ENCODE measurements around the gene ALPK1. TPM values are rescaled to one million over a fixed set of nuclear protein-coding genes. Genes with fewer than 3 reads are reported as not detected.

Gene ALPK1
- total RNA-seq, 2 donors from 2014 or later, result 12.1 to 13.7 TPM

DNA sequence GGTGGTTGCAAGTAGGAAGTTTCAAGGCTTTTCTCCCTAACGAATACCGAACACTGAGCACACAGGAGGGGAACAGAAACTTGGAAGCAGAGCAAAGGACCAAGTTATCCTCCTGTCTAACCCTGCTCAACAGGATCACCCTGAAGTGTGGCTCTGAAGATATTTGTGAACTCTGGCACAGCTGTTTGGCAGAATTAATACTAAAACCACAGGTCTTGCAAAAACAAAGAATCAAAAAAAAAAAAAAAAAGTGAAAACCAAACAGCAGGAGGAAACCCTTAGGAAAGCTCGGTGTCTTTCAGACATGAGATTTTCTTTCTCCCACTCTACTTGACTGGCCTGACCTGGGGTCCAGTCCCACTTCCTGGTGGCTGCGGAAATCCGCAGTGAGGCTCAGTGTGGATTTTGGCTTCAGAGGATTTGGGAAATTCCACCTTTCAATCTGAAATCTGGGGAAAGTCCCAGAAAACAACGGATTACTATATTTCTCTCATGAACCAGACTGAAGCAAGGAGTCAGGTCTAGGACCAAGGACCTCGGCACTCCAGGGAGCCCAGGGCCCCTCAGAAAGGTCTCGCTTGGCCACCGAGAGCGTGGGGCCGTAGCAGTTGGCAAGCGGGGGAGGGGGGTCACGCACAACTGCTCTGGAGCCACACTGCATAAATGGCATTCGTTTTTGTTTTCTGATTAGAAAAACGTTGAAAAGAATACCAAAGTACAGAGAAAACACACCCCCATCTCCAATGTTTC is 12.3 kb upstream of the ALPK1 start:
- peak; percentile 72 for DNase-seq (ENCODE audit: low spot score)
- no peak for TF ChIP-seq POLR2A (IDR thresholded peaks at IDR 0.05)
- peak; percentile 58 for TF ChIP-seq POLR2AphosphoS5 (IDR thresholded peaks at IDR 0.05)
- TF ChIP-seq, protein P1, sequence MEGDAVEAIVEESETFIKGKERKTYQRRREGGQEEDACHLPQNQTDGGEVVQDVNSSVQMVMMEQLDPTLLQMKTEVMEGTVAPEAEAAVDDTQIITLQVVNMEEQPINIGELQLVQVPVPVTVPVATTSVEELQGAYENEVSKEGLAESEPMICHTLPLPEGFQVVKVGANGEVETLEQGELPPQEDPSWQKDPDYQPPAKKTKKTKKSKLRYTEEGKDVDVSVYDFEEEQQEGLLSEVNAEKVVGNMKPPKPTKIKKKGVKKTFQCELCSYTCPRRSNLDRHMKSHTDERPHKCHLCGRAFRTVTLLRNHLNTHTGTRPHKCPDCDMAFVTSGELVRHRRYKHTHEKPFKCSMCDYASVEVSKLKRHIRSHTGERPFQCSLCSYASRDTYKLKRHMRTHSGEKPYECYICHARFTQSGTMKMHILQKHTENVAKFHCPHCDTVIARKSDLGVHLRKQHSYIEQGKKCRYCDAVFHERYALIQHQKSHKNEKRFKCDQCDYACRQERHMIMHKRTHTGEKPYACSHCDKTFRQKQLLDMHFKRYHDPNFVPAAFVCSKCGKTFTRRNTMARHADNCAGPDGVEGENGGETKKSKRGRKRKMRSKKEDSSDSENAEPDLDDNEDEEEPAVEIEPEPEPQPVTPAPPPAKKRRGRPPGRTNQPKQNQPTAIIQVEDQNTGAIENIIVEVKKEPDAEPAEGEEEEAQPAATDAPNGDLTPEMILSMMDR (IDR thresholded peaks at IDR 0.05), result no peak
- Histone ChIP-seq H3K27me3 (replicated peaks; ENCODE audit: insufficient read depth) (no peaks in the 10 kb centered on the region), H3K36me3 (no peaks in the 10 kb centered on the region), H3K9me3 (no peaks in the 10 kb centered on the region), H3K4me3 (peak overlapping the region; percentile 74 to 80), H3K27ac (peak overlapping the region; percentile 76 to 90), H3K4me1 (replicated peaks) (no peaks in the 10 kb centered on the region)
- intact Hi-C loops (cut with DNase I), result loop anchor here (5.0 kb wide), 1 partner anchor 53 kb away; the partner anchor contains the start of gene AP1AR
- WGBS, result under 1% methylated on average over 15 of the region's 15 CpGs

DNA sequence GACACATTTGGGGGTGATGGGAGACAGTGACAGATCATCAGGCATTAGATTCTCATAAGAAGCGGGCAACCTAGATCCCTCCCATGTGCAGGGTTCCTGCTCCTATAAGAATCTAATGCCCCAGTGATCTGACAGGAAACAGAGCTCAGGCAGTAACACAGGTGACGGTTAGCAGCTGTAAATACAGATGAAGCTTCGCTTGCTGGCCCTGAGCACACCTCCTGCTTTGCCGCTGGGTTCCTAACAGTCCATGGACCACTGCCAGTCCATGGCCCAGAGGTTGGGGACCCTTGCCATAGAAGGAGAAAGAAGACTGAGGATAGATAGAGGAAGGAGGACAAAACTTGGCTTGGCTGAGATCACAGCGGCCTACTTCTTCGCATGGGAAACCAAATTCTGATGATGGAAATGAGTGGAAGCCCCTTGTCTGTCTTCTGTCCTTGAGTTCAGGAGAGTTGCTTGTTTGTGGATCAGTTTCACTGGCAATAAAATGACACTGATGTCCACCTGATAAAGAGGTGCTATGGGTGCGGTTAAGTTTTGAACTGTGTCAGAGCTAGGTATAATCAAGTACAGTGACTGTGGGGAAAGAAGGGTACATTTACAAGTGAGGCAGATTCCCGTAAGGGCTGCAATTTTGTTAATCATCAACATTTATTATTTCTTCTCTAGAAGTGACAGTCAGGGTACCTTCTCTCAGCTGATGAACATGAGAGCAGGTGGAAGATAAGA is 9.7 kb upstream of the ALPK1 start:
- DNase-seq (ENCODE audit: low spot score), result no peak

GRCh38 chr4:112288455-112288854 is 8.7 kb upstream of the ALPK1 start:
- intact Hi-C loops (cut with DNase I), result loop anchor here (5.0 kb wide), 1 partner anchor 56 kb away; the partner anchor contains the start of gene AP1AR
- TF ChIP-seq POLR2A (IDR thresholded peaks at IDR 0.05) (no peak), POLR2AphosphoS5 (IDR thresholded peaks at IDR 0.05) (no peak)
- TF ChIP-seq, protein P1 (IDR thresholded peaks at IDR 0.05), result no peak
- no peak for DNase-seq (ENCODE audit: low spot score)
- H3K9me3 ChIP-seq, result no peaks in the 10 kb centered on the region
- WGBS, result 79% methylated on average over 3 of the region's 3 CpGs
- H3K4me3 ChIP-seq, result no peak overlapping the region
- no peaks in the 10 kb centered on the region for H3K4me1 ChIP-seq (replicated peaks)
- no peaks in the 10 kb centered on the region for H3K36me3 ChIP-seq
- no peak overlapping the region for H3K27ac ChIP-seq
- no peaks in the 10 kb centered on the region for H3K27me3 ChIP-seq (replicated peaks; ENCODE audit: insufficient read depth)

More for the DNA sequence above, 9.7 kb upstream of the ALPK1 start:
- Histone ChIP-seq H3K27ac (no peak overlapping the region), H3K36me3 (no peaks in the 10 kb centered on the region), H3K4me1 (replicated peaks) (no peaks in the 10 kb centered on the region), H3K27me3 (replicated peaks; ENCODE audit: insufficient read depth) (no peaks in the 10 kb centered on the region), H3K4me3 (no peak overlapping the region), H3K9me3 (no peaks in the 10 kb centered on the region)
- WGBS, result 97% methylated on average over 8 of the region's 8 CpGs
- intact Hi-C loops (cut with DNase I), result loop anchor here (5.0 kb wide), 1 partner anchor 55 kb away; the partner anchor contains the start of gene AP1AR
- TF ChIP-seq, protein P1 (IDR thresholded peaks at IDR 0.05), result no peak
- TF ChIP-seq POLR2AphosphoS5 (IDR thresholded peaks at IDR 0.05) (no peak), POLR2A (IDR thresholded peaks at IDR 0.05) (no peak)

- H3K36me3 ChIP-seq, result no peaks in the 10 kb centered on the region
- H3K9me3 ChIP-seq, result no peaks in the 10 kb centered on the region
- no peak overlapping the region for H3K4me3 ChIP-seq
- DNase-seq (ENCODE audit: low spot score), result no peak
- no peak overlapping the region for H3K27ac ChIP-seq
- 84% methylated on average over 10 of the region's 10 CpGs for WGBS
- TF ChIP-seq, protein P1 (IDR thresholded peaks at IDR 0.05), result no peak
- no peak for TF ChIP-seq POLR2A (IDR thresholded peaks at IDR 0.05)
- TF ChIP-seq POLR2AphosphoS5 (IDR thresholded peaks at IDR 0.05), result no peak
- no peaks in the 10 kb centered on the region for H3K4me1 ChIP-seq (replicated peaks)
- no peaks in the 10 kb centered on the region for H3K27me3 ChIP-seq (replicated peaks; ENCODE audit: insufficient read depth)
- intact Hi-C loops (cut with DNase I), result loop anchor here (5.0 kb wide), 1 partner anchor 57 kb away; the partner anchor contains the start of gene AP1AR
Observed at GRCh38 chr4:112289407-112290253, 7.5 kb upstream of the ALPK1 start.

Measured in prostate gland (tissue), 2 donors.